NT2/D1 (cell line): Measurements from ENCODE around the gene VRK3.

Source experiments
- SUZ12 ChIP-seq: IDR thresholded peaks from 2 replicates; pipeline ENCODE4 v1.6.1; 2011; ENCODE audit not compliant: insufficient read length, insufficient read depth; ENCODE audit errors: extremely low read depth
- YY1 ChIP-seq: IDR thresholded peaks from 2 replicates; pipeline ENCODE4 v1.6.1; 2011; ENCODE audit not compliant: insufficient read length, insufficient read depth
- ZNF274 ChIP-seq: IDR thresholded peaks from 2 replicates; pipeline ENCODE4 v1.6.1; 2011; ENCODE audit warnings: mild to moderate bottlenecking, low read depth, low read length

DNA sequence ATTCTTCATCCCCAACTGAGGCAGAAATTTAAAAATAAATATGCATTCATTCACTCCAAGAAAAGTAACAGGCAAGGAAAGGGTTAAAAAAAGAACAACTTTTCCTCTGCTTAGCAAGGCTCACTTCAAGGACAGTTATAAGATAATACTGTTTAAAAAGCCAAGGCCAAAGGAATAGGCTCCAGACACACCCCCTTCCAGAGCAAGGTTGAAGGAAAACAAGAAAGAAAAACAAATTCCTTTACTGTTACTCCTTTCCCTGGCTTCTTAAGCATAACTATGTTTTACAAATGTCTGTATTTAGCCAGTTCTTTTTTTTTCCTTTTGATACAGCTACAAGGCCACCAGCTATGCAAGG is 72.7 kb downstream of the VRK3 start:
- TF ChIP-seq SUZ12 (no peak), ZNF274 (no peak), YY1 (no peak)
